HepG2 (cell line): ENCODE data around the gene MPIG6B. TPM values are rescaled to one million over a fixed set of nuclear protein-coding genes. Genes with fewer than 3 reads are reported as not detected.
A peak's percentile ranks its signal among the peaks of the same experiment; 100 is the strongest.

Experiments
- ATAC-seq: fragments of 200-7000 bp; cut with Tn5 transposase; 3 replicates; pipeline ENCODE4 v1.9.1; 2020; ENCODE audit warnings: mild to moderate bottlenecking, moderate library complexity
- BruUV-seq: library from RNA; stranded (reverse); fragments of 400-500 nt; replicated peaks from 2 replicates; lab custom pipeline; 2021; lab: Mats Ljungman, UMichigan
- CTCF ChIA-PET: fragments of 300-600 bp; formaldehyde crosslinking; extraction: SDS; loops from one replicate; lab custom pipeline; 2021; ENCODE audit warnings: low total read pairs, inconsistent platforms, low intra/inter-chr PET ratio; lab: Yijun Ruan, JAX
- POLR2A ChIA-PET: fragments of 350-600 bp; sonication (Branson Sonifier 250); formaldehyde crosslinking; loops from one replicate; lab custom pipeline; 2020; ENCODE audit warnings: antibody characterized with exemption, inconsistent platforms; lab: Yijun Ruan, JAX
- DNase-seq: peaks from one replicate; pipeline ENCODE4 v3.0.0-alpha.2; 2015; ENCODE audit warnings: low spot score
- FAIRE-seq: peaks from 3 replicates; lab custom pipeline; 2011; peaks lifted over from hg19 to GRCh38; lab: Jason Lieb, UNC
- H2AFZ ChIP-seq: one replicate; pipeline ENCODE4 v1.6.1; 2011; ENCODE audit warnings: low read length, inconsistent platforms
- H3K27ac ChIP-seq: fragments of 300-600 bp; 3 replicates; pipeline ENCODE4 v1.8.0; 2011; ENCODE audit warnings: mixed run types, mild to moderate bottlenecking, mixed read lengths, low read length, inconsistent platforms; ENCODE audit not compliant: insufficient read depth; ENCODE audit errors: extremely low read length
- H3K27me3 ChIP-seq, 2 experiments: fragments of 200-600 bp in 1 of 2; 2 replicates in 1 of 2; 3 replicates in 1 of 2; pipeline versions ENCODE4 v1.6.0 to v1.8.0; 2011; ENCODE audit warnings: low read length in 2 of 2, mild to moderate bottlenecking in 2 of 2, moderate library complexity in 2 of 2, inconsistent platforms in 1 of 2; ENCODE audit not compliant: insufficient read depth in 2 of 2, control insufficient read depth in 1 of 2
- H3K36me3 ChIP-seq, 2 experiments: fragments of 200-600 bp in 1 of 2; replicated peaks in 1 of 2; 2 replicates in 1 of 2; 3 replicates in 1 of 2; pipeline versions ENCODE4 v1.5.1 to v1.8.0; 2011; ENCODE audit warnings: low read length in 2 of 2, inconsistent platforms in 1 of 2; ENCODE audit not compliant: insufficient read depth in 2 of 2, control insufficient read depth in 1 of 2
- H3K4me1 ChIP-seq: 2 replicates; pipeline ENCODE4 v1.5.1; 2012; ENCODE audit warnings: low read length, inconsistent platforms; ENCODE audit not compliant: insufficient read depth
- H3K4me2 ChIP-seq: 2 replicates; pipeline ENCODE4 v1.6.0; 2011; ENCODE audit warnings: low read depth, low read length, inconsistent platforms
- H3K4me3 ChIP-seq, 3 experiments: fragments of 200-600 bp in 1 of 3; sonication (generic), shearing (Covaris generic) in 1 of 3; replicated peaks in 1 of 3; 2 replicates each; pipeline ENCODE4 v1.5.1; 2011 to 2016; ENCODE audit warnings: low read length in 3 of 3, inconsistent platforms in 2 of 3, low read depth in 2 of 3, mild to moderate bottlenecking in 2 of 3, control low read depth in 1 of 3, mixed read lengths in 1 of 3; ENCODE audit not compliant: insufficient read depth in 1 of 3
- H3K79me2 ChIP-seq: one replicate; pipeline ENCODE4 v1.6.1; 2011; ENCODE audit warnings: low read length, inconsistent platforms; ENCODE audit not compliant: insufficient read depth
- H3K9ac ChIP-seq: 2 replicates; pipeline ENCODE4 v1.6.0; 2011; ENCODE audit warnings: mild to moderate bottlenecking, low read depth, low read length, inconsistent platforms; ENCODE audit not compliant: insufficient read depth
- H3K9me3 ChIP-seq: 2 replicates; pipeline ENCODE4 v1.5.1; 2012; ENCODE audit warnings: mild to moderate bottlenecking, low read length
- H4K20me1 ChIP-seq: 2 replicates; pipeline ENCODE4 v1.6.0; 2011; ENCODE audit warnings: inconsistent platforms, mild to moderate bottlenecking, low read length, moderate library complexity; ENCODE audit not compliant: insufficient read depth
- EZH2 ChIP-seq: conservative IDR thresholded peaks from 2 replicates; pipeline ENCODE4 v1.6.1; 2012; ENCODE audit warnings: mild to moderate bottlenecking, low read depth, low read length, moderate library complexity
- GATAD2A ChIP-seq: IDR thresholded peaks from 2 replicates; pipeline ENCODE4 v1.6.1; 2016
- MZF1 ChIP-seq: sonication (generic); formaldehyde crosslinking; IDR thresholded peaks from 2 replicates; pipeline ENCODE4 v1.8.1; 2023; ENCODE audit warnings: mild to moderate bottlenecking, missing genetic modification reagents, borderline replicate concordance
- NFYC ChIP-seq: IDR thresholded peaks from 2 replicates; pipeline ENCODE4 v1.6.1; 2016; ENCODE audit warnings: missing genetic modification reagents, missing compliant biosample characterization
- PLSCR1 ChIP-seq: sonication (generic); formaldehyde crosslinking; IDR thresholded peaks from 2 replicates; pipeline ENCODE4 v1.5.0; 2020; ENCODE audit warnings: missing genetic modification reagents, mild to moderate bottlenecking, borderline replicate concordance
- SOX5 ChIP-seq: IDR thresholded peaks from 2 replicates; pipeline ENCODE4 v1.6.1; 2016; ENCODE audit warnings: borderline replicate concordance
- TARDBP ChIP-seq: sonication (generic); formaldehyde crosslinking; IDR thresholded peaks from 2 replicates; pipeline ENCODE4 v1.8.0; 2022; ENCODE audit warnings: mild to moderate bottlenecking, missing genetic modification reagents
- THAP8 ChIP-seq: sonication (generic); formaldehyde crosslinking; IDR thresholded peaks from 2 replicates; pipeline ENCODE4 v1.5.1; 2020; ENCODE audit warnings: missing genetic modification reagents, mild to moderate bottlenecking, borderline replicate concordance
- ZNF256 ChIP-seq: sonication (generic); formaldehyde crosslinking; conservative IDR thresholded peaks from 2 replicates; pipeline ENCODE4 v1.4.0; 2020; ENCODE audit warnings: missing genetic modification reagents
- ZNF337 ChIP-seq: sonication (generic); formaldehyde crosslinking; IDR thresholded peaks from 2 replicates; pipeline ENCODE4 v1.5.1; 2020; ENCODE audit warnings: missing genetic modification reagents, low read depth, mild to moderate bottlenecking, borderline replicate concordance
- ZNF382 ChIP-seq: sonication (generic); formaldehyde crosslinking; IDR thresholded peaks from 2 replicates; pipeline ENCODE4 v1.5.0; 2020; ENCODE audit warnings: missing genetic modification reagents, mild to moderate bottlenecking, borderline replicate concordance
- ZNF496 ChIP-seq: sonication (generic); formaldehyde crosslinking; IDR thresholded peaks from 2 replicates; pipeline ENCODE4 v1.8.1; 2023; ENCODE audit warnings: mild to moderate bottlenecking, moderate library complexity, missing genetic modification reagents; ENCODE audit not compliant: insufficient replicate concordance
- ZNF501 ChIP-seq: sonication (generic); formaldehyde crosslinking; IDR thresholded peaks from 2 replicates; pipeline ENCODE4 v1.5.1; 2020; ENCODE audit warnings: mild to moderate bottlenecking, moderate library complexity, missing genetic modification reagents
- ZNF543 ChIP-seq: sonication (generic); formaldehyde crosslinking; IDR thresholded peaks from 2 replicates; pipeline ENCODE4 v1.4.0; 2020; ENCODE audit warnings: mild to moderate bottlenecking, missing genetic modification reagents
- ZNF691 ChIP-seq: sonication (generic); formaldehyde crosslinking; IDR thresholded peaks from 2 replicates; pipeline ENCODE4 v1.4.0; 2020; ENCODE audit warnings: missing genetic modification reagents, low read depth, mild to moderate bottlenecking, borderline replicate concordance
- WGBS: methylation state at CpG from one replicate; pipeline ENCODE4 v1.1.6; 2017; ENCODE audit warnings: low lambda C conversion rate; 5-methylcytosine and 5-hydroxymethylcytosine counted together
- in situ Hi-C: cut with HindIII; loops from 2 replicates; pipeline ENCODE4 v1.10.0; 2017; ENCODE audit warnings: low pct_unique_long_range_greater_than_20kb; ENCODE audit not compliant: extremely low pct_ligation_motif_present
- intact Hi-C: fragments of 100-400 bp; cut with micrococcal nuclease; formaldehyde crosslinking; loops from one replicate; pipeline ENCODE4 v1.10.0; 2022; ENCODE audit not compliant: unreplicated experiment
- polyA plus RNA-seq, 8 experiments: library from polyadenylated mRNA; depleted of rRNA in 3 of 8; stranded (reverse) in 7 of 8; unstranded in 1 of 8; fragments of >200 nt; fragmentation: Illumina TruSeq in 4 of 8; extraction: Trizol in 4 of 8; gene quantifications; 2 replicates each; pipeline versions ENCODE4 v1.2.1 to v1.2.3, GENCODE V29; 2011 to 2016; ENCODE audit warnings: low read depth in 4 of 8, missing spikeins in 1 of 8, mixed read lengths in 1 of 8; ENCODE audit not compliant: insufficient read depth in 1 of 8
- total RNA-seq, 5 experiments: library from RNA; depleted of rRNA; stranded (reverse); fragments of >200 nt; fragmentation: Illumina TruSeq; extraction: Trizol; gene quantifications; 2 replicates each; pipeline ENCODE4 v1.2.3, GENCODE V29; 2016; ENCODE audit warnings: low read depth in 1 of 5

Gene MPIG6B
- total and polyA plus RNA-seq, 2 of the 13 experiments (the other 11 are each of a cell fraction or from before 2014, with no cell fraction given) = not detected

- no peak for TF ChIP-seq ZNF382 (CRISPR knock-in tag)
Measured at GRCh38 chr6:31750411-31751022, 27.3 kb downstream of the MPIG6B start (continued).

- Histone ChIP-seq H3K4me3 (no peak overlapping the region), H3K9ac (no peak overlapping the region), H4K20me1 (no peaks in the 10 kb centered on the region), H3K4me2 (no peak overlapping the region)
- DNase-seq = no peak
- TF ChIP-seq ZNF691 (CRISPR knock-in tag) (no peak), PLSCR1 (CRISPR knock-in tag) (no peak), EZH2 (no peak), ZNF496 (CRISPR knock-in tag) (no peak), ZNF337 (CRISPR knock-in tag) (no peak), TARDBP (CRISPR knock-in tag) (no peak), THAP8 (CRISPR knock-in tag) (no peak), NFYC (CRISPR knock-in tag) (no peak), ZNF256 (CRISPR knock-in tag) (no peak), SOX5 (no peak), ZNF543 (CRISPR knock-in tag) (no peak), GATAD2A (CRISPR knock-in tag) (no peak), MZF1 (no peak), ZNF501 (CRISPR knock-in tag) (no peak)
- TF ChIP-seq, all 625 proteins: peak for 0
- in situ Hi-C loops = no loop called here
- WGBS = 75% methylated on average over 8 of the region's 8 CpGs
- H3K36me3 ChIP-seq = no peaks in the 10 kb centered on the region
- intact Hi-C loops = no loop called here
- H3K27me3 ChIP-seq = no peaks in the 10 kb centered on the region
- POLR2A ChIA-PET = interaction anchor here (0.8 to 11.5 kb wide), 4 partner anchors 14 to 75 kb away, joined by 3 to 96 read pairs (median 8); partner anchors contain the start of genes CLIC1, HSPA1B, MSH5 and VWA7
- H3K9me3 ChIP-seq = no peaks in the 10 kb centered on the region
- no peaks in the 10 kb centered on the region for H3K79me2 ChIP-seq
- ATAC-seq (peak; percentile 33; the same call in 1 of the 3 replicates), FAIRE-seq (peak; percentile 32)
- no peak overlapping the region for H3K27ac ChIP-seq
- BruUV-seq = TSS peak; percentile 26
- H3K4me1 ChIP-seq = peaks cover 11% of the 10 kb centered on the region
- no peak overlapping the region for H2AFZ ChIP-seq
- CTCF ChIA-PET = no interaction called here
Measured at GRCh38 chr6:31752739-31753319, 29.7 kb downstream of the MPIG6B start.
